ENCODE results near the gene SLC2A10.

SLC2A10 gene

GRCh38 chr20:46740214-46740609, 30.8 kb downstream of the SLC2A10 start:
- in situ Hi-C loops (cut with MboI; ENCODE audit: low pct_unique_long_range_greater_than_20kb, low sequenced_read_pairs, unreplicated experiment): no loop called here
- no peak for DNase-seq (ENCODE audit: low spot score)
- TF ChIP-seq, protein P1, sequence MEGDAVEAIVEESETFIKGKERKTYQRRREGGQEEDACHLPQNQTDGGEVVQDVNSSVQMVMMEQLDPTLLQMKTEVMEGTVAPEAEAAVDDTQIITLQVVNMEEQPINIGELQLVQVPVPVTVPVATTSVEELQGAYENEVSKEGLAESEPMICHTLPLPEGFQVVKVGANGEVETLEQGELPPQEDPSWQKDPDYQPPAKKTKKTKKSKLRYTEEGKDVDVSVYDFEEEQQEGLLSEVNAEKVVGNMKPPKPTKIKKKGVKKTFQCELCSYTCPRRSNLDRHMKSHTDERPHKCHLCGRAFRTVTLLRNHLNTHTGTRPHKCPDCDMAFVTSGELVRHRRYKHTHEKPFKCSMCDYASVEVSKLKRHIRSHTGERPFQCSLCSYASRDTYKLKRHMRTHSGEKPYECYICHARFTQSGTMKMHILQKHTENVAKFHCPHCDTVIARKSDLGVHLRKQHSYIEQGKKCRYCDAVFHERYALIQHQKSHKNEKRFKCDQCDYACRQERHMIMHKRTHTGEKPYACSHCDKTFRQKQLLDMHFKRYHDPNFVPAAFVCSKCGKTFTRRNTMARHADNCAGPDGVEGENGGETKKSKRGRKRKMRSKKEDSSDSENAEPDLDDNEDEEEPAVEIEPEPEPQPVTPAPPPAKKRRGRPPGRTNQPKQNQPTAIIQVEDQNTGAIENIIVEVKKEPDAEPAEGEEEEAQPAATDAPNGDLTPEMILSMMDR (IDR thresholded peaks at IDR 0.05; ENCODE audit: extremely low read depth, insufficient read depth, missing control alignments): no peak

GRCh38 chr20:46741924-46742668, 32.6 kb downstream of the SLC2A10 start:
- TF ChIP-seq, protein P1 (IDR thresholded peaks at IDR 0.05; ENCODE audit: extremely low read depth, insufficient read depth, missing control alignments): no peak
- no peak for DNase-seq (ENCODE audit: low spot score)
- in situ Hi-C loops (cut with MboI; ENCODE audit: low pct_unique_long_range_greater_than_20kb, low sequenced_read_pairs, unreplicated experiment): no loop called here

GRCh38 chr20:46742669-46743045, 33.2 kb downstream of the SLC2A10 start:
- TF ChIP-seq, protein P1 (IDR thresholded peaks at IDR 0.05; ENCODE audit: extremely low read depth, insufficient read depth, missing control alignments): no peak
- in situ Hi-C loops (cut with MboI; ENCODE audit: low pct_unique_long_range_greater_than_20kb, low sequenced_read_pairs, unreplicated experiment): no loop called here
- DNase-seq (ENCODE audit: low spot score): no peak

- in situ Hi-C loops (cut with MboI; ENCODE audit: low pct_unique_long_range_greater_than_20kb, low sequenced_read_pairs, unreplicated experiment): no loop called here
- TF ChIP-seq, protein P1 (IDR thresholded peaks at IDR 0.05; ENCODE audit: extremely low read depth, insufficient read depth, missing control alignments): no peak
- no peak for DNase-seq (ENCODE audit: low spot score)
Observed at GRCh38 chr20:46743088-46743487, 33.6 kb downstream of the SLC2A10 start.

DNA sequence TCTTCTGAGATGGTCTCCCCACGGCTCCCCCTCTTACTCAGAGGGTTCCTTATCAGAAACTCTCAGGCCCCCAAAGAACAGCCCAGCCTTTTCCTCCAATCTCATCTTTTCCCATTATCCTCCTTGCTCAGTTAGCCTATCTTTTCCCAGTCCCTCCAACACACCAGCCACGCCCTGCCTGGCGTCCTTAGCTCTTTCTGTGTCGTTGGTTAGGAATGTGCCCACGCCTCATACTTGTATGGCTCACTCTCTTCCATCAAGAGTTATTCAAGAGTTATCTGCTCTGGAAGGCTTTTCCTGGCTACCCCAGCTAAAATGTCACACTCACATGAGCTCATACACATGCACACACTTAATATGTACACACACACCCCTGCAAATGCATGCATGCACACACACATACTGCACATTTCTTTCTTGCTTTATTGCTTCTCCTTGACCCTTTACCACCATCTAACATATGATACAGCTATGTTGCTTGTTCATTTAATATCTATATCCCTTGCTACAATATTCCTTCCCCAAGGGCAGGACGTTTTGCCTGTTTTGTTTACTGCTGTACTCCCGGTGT, 37.6 kb downstream of the SLC2A10 start:
- TF ChIP-seq, protein P1 (IDR thresholded peaks at IDR 0.05; ENCODE audit: extremely low read depth, insufficient read depth, missing control alignments): no peak
- DNase-seq (ENCODE audit: low spot score): no peak
- in situ Hi-C loops (cut with MboI; ENCODE audit: low pct_unique_long_range_greater_than_20kb, low sequenced_read_pairs, unreplicated experiment): no loop called here

DNA sequence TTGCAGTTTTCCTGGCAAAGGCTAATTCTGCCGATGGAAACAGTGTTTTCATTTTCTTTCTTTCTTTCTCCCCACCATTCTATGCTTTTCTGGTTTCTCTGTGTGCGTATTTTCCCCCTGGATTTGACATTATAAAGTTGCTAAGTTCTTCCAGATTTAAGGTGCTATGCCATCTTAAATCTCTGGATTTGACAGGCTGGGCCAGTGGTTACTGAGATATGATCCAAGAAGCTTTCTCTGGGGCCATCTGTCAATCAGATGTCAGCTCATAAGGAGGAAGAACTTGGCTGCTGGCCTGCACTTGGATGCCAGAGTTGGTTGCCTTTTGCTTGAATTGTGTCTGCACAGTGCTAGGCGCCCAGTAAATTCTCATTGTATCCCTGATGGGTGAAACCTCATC, 39.7 kb downstream of the SLC2A10 start:
- no peak for DNase-seq (ENCODE audit: low spot score)
- in situ Hi-C loops (cut with MboI; ENCODE audit: low pct_unique_long_range_greater_than_20kb, low sequenced_read_pairs, unreplicated experiment): no loop called here
- TF ChIP-seq, protein P1 (IDR thresholded peaks at IDR 0.05; ENCODE audit: extremely low read depth, insufficient read depth, missing control alignments): no peak
